Chondrocyte (in vitro differentiated cells): ENCODE measurements around the gene SMARCD3. TPM values are rescaled to one million over a fixed set of nuclear protein-coding genes. Genes with fewer than 3 reads are reported as not detected.

ENCODE experiments used
- DNase-seq: peaks from one replicate; pipeline ENCODE4 v3.0.0; 2021; ENCODE audit warnings: mixed read lengths, low spot score
- H3K27ac Mint-ChIP-seq: one replicate; pipeline ENCODE4 v1.8.0; 2021; ENCODE audit warnings: mild to moderate bottlenecking, moderate library complexity, mixed read lengths; ENCODE audit not compliant: unreplicated experiment
- H3K27me3 Mint-ChIP-seq: 2 replicates; pipeline ENCODE4 v1.8.0; 2021; ENCODE audit warnings: low read depth, mixed read lengths
- H3K36me3 Mint-ChIP-seq: 2 replicates; pipeline ENCODE4 v1.8.0; 2021; ENCODE audit warnings: low read depth, mixed read lengths
- H3K4me1 Mint-ChIP-seq: 2 replicates; pipeline ENCODE4 v1.8.0; 2021; ENCODE audit warnings: low read depth, mild to moderate bottlenecking, mixed read lengths
- H3K4me3 Mint-ChIP-seq: one replicate; pipeline ENCODE4 v1.8.0; 2021; ENCODE audit warnings: mild to moderate bottlenecking, moderate library complexity, mixed read lengths; ENCODE audit not compliant: unreplicated experiment
- H3K9me3 Mint-ChIP-seq: 2 replicates; pipeline ENCODE4 v1.8.0; 2021; ENCODE audit warnings: low read depth, mixed read lengths
- total RNA-seq: library from RNA; stranded (reverse); gene quantifications from 3 replicates; pipeline ENCODE4 v1.2.1, GENCODE V29; 2021
- TF ChIP-seq, protein P1 (sequence below): fragments of 200-600 bp; sonication (generic); IDR thresholded peaks from 2 replicates; pipeline ENCODE4 v1.5.0; 2021; ENCODE audit warnings: antibody characterized with exemption, mild to moderate bottlenecking, moderate library complexity

The SMARCD3 gene
- total RNA-seq, 1 donor from 2014 or later = 120 TPM

DNA sequence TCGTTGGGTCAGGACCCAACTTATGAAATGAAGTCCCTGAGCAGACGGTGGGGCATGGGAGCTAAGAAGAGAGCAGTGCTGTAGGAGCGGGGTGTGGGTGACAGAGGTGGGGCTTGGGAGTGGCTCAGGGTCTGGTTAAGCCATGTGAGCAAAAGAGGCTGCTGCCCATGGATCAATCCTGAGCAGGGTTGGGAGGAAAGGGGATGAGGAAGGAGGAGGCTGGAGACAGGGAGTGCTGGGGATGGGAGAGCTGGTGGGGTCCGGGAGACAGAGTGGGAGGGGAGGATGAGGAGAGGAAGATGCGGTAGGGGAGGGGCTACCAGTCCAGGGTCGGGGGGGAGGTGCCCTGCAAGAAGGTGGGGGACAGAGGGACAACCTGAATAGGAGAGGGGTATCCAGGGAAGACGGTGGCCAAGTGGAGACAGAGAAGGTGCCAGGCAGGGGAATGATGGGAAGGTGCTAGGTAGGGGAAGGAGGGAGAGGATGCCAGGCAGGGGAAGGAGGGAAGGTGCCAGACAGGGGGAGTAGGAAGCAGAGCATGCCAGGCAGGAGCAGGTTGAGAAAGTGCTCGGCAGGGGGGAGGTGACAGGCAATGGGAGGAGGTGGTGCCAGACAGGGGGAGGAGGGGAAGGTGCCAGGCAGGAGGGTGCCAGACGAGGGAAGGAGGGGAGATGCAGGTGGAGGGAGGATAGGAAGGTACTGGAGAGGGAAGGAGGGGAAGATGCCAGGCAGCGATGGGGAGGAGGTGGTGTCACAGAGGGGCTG, 27.5 kb upstream of the SMARCD3 start:
- H3K36me3 Mint-ChIP-seq = peaks cover 3% of the 10 kb centered on the region
- peak overlapping the region; percentile 38 for H3K4me3 Mint-ChIP-seq
- peaks cover 7% of the 10 kb centered on the region for H3K27me3 Mint-ChIP-seq
- TF ChIP-seq, protein P1, sequence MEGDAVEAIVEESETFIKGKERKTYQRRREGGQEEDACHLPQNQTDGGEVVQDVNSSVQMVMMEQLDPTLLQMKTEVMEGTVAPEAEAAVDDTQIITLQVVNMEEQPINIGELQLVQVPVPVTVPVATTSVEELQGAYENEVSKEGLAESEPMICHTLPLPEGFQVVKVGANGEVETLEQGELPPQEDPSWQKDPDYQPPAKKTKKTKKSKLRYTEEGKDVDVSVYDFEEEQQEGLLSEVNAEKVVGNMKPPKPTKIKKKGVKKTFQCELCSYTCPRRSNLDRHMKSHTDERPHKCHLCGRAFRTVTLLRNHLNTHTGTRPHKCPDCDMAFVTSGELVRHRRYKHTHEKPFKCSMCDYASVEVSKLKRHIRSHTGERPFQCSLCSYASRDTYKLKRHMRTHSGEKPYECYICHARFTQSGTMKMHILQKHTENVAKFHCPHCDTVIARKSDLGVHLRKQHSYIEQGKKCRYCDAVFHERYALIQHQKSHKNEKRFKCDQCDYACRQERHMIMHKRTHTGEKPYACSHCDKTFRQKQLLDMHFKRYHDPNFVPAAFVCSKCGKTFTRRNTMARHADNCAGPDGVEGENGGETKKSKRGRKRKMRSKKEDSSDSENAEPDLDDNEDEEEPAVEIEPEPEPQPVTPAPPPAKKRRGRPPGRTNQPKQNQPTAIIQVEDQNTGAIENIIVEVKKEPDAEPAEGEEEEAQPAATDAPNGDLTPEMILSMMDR = no peak
- H3K27ac Mint-ChIP-seq = no peak overlapping the region
- DNase-seq = no peak
- H3K4me1 Mint-ChIP-seq = peaks cover 12% of the 10 kb centered on the region
- H3K9me3 Mint-ChIP-seq = no peaks in the 10 kb centered on the region

DNA sequence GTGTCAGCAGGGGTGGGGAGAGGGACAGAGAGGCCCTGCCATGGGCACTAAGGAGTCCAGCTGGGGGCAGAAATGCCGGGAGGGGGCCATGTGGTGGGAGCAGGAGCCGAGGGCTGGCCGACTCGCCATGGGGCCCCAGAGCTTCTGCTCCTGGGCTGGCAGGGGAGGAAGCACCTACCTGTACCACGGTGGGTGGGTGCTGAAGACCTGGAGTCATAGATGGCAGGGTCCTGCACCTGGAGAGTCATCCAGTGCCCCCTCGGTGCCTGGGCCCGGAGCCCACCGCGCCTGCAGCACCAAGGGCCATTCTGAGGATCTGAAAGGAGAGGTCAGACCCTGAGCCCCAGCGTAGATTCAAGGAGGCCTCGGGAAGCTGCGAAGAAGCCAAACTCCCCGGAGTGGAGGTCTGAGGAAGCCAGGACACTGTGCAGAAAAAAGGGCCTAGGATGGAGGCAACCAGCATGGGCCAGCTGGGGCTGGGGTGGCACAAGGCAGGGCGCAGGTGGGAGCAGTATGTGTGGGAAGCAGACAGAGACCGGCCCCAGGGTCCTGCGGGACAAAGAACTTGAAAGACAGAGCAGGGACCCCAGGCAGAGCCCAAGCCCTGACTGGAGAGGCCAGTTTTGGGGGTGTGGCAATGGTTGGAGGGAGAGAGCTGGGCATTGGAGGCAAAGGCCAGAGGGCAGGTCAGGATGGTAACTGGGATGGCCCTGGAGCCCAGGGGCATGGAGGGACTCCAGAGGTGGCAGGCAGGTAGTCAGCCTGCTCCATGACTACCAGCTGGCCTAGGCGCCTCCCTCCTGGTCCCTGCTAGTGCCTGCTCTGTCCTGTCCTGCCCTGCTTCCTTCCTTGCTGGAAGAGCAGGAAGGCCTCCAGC, 26.7 kb upstream of the SMARCD3 start:
- no peaks in the 10 kb centered on the region for H3K9me3 Mint-ChIP-seq
- TF ChIP-seq, protein P1 = no peak
- peaks cover 12% of the 10 kb centered on the region for H3K4me1 Mint-ChIP-seq
- no peak for DNase-seq
- H3K27me3 Mint-ChIP-seq = peaks cover 3% of the 10 kb centered on the region
- H3K4me3 Mint-ChIP-seq = peak overlapping the region; percentile 38
- H3K27ac Mint-ChIP-seq = no peak overlapping the region
- peaks cover 3% of the 10 kb centered on the region for H3K36me3 Mint-ChIP-seq

DNA sequence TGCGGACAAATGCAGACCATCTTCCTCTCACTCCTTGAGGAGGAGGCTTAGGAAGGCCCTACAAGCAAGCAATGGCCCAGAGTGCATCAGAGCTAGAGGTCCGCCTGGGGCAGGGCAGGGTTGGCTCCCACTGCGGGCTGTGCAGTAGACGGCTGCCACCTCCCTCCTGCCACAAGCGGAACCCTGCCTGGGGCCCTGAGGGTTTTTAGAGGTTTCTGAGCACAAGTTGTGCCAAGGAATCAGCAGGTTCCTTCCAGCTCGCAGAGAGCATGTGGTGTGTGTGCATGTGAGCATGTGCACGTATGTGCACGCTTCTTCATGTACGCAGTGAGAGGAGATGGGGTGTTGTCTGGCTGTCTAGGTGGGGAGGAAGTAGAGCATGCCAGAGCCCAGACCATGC, 25.9 kb upstream of the SMARCD3 start:
- Mint-ChIP-seq H3K27ac (no peak overlapping the region), H3K36me3 (peaks cover 3% of the 10 kb centered on the region), H3K4me1 (peaks cover 12% of the 10 kb centered on the region), H3K9me3 (no peaks in the 10 kb centered on the region), H3K27me3 (peaks cover 3% of the 10 kb centered on the region), H3K4me3 (no peak overlapping the region)
- TF ChIP-seq, protein P1 = no peak
- DNase-seq = no peak

DNA sequence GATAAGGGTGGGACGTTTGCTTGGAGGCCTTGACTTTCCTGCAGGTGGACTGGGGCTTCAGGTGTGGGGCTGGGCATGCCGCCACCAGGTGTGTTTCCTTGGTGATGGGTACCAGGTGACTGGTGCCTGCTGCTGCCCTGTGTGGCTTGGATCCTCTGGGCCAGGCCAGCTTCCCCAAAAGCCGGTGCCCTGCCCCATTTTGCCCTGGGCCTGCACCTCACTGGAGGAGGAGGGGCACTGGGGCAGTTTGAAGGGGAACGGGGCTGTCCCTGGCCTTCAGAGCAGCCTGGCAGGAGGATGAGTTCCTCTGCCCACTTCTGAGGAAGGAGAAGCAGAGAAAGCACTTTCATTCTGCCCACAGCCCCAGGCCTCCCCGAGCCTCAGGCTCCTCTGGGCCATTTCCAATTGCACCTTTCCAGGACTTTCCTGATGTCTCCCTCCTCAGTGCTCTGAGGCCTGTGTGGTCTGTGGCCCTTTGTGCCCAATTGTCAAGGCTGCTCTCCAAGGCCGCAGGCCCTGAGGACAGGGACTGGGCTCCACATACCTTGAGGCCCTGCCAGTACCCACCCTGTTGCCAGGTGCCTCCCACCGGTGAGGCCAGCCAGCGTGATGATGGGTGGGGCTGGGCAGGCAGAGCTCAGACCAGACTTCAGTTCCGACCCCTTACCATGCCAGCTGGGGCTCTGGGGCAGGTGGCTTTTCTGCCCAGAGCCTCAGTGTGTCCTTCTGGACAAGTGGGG, 25.3 kb upstream of the SMARCD3 start:
- no peak for DNase-seq
- H3K27ac Mint-ChIP-seq = no peak overlapping the region
- TF ChIP-seq, protein P1 = no peak
- no peak overlapping the region for H3K4me3 Mint-ChIP-seq
- no peaks in the 10 kb centered on the region for H3K9me3 Mint-ChIP-seq
- no peaks in the 10 kb centered on the region for H3K27me3 Mint-ChIP-seq
- H3K4me1 Mint-ChIP-seq = peaks cover 12% of the 10 kb centered on the region
- H3K36me3 Mint-ChIP-seq = peaks cover 3% of the 10 kb centered on the region

DNA sequence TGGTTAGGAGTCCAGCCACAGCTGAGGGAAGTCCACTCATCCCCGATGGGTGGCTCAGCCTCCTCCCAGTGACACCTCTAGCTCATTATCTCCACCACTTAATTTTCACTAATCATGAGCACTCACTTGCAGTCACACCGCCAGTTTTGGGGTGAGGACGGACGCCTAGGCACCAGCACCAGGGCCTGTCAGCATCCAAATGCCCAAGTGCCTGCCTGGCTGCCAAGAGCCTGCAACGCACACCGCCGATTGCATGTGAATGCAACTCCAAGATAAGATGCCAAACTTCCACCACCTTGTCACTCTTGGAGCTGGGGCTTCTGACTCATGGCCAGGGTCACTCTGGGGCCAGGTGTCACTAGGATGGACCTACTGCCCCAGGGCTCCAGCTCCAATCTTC, 24.4 kb upstream of the SMARCD3 start:
- peaks cover 9% of the 10 kb centered on the region for H3K4me1 Mint-ChIP-seq
- H3K4me3 Mint-ChIP-seq = no peak overlapping the region
- no peaks in the 10 kb centered on the region for H3K9me3 Mint-ChIP-seq
- H3K27ac Mint-ChIP-seq = no peak overlapping the region
- peaks cover 3% of the 10 kb centered on the region for H3K36me3 Mint-ChIP-seq
- DNase-seq = no peak
- TF ChIP-seq, protein P1 = no peak
- H3K27me3 Mint-ChIP-seq = no peaks in the 10 kb centered on the region
